HCT116 (cell line): Measurements from ENCODE around the gene MTHFSD. TPM values are rescaled to one million over a fixed set of nuclear protein-coding genes. Genes with fewer than 3 reads are reported as not detected.

Source experiments
- ATAC-seq: fragments of 200-7000 bp; cut with Tn5 transposase; 2 replicates; pipeline ENCODE4 v1.9.1; 2020; ENCODE audit warnings: mild to moderate bottlenecking, moderate library complexity
- BruUV-seq: library from RNA; stranded (reverse); fragments of 400-500 nt; replicated peaks from 2 replicates; lab custom pipeline; 2021; lab: Mats Ljungman, UMichigan
- CTCF ChIA-PET: fragments of 300-600 bp; sonication (Branson Sonifier 250); formaldehyde crosslinking; loops from one replicate; lab custom pipeline; 2021; ENCODE audit warnings: antibody characterized with exemption; lab: Charles Lee
- POLR2A ChIA-PET: fragments of 300-600, 350-600 bp; sonication (Branson Sonifier 250); formaldehyde crosslinking; loops from one replicate; lab custom pipeline; 2021; ENCODE audit warnings: antibody characterized with exemption; lab: Charles Lee
- RAD21 ChIA-PET, 2 experiments: fragments of 300-600 bp; sonication (Branson Sonifier 250); formaldehyde crosslinking; loops; one replicate each; lab custom pipeline; 2023; ENCODE audit warnings: low total read pairs in 2 of 2; ENCODE audit not compliant: uncharacterized antibody in 2 of 2, unreplicated experiment in 2 of 2, low non-redundant PET in 1 of 2; lab: Charles Lee
- DNase-seq: peaks from one replicate; pipeline ENCODE4 v3.0.0-alpha.2; 2010; ENCODE audit warnings: low read depth, low spot score
- H2AFZ ChIP-seq: fragments of 200-600 bp; shearing (Covaris generic), sonication (generic); 2 replicates; pipeline ENCODE4 v1.6.1; 2017; ENCODE audit warnings: low read depth, mixed run types, mixed read lengths, antibody characterized with exemption, low read length; ENCODE audit not compliant: poor library complexity, severe bottlenecking
- H3K27ac ChIP-seq: 2 replicates; pipeline ENCODE4 v1.5.1; 2012; ENCODE audit warnings: low read depth, low read length
- H3K27me3 ChIP-seq: fragments of 200-600 bp; sonication (generic); 2 replicates; pipeline ENCODE4 v1.6.1; 2016; ENCODE audit warnings: mixed run types, low read length, mixed read lengths; ENCODE audit not compliant: insufficient read depth
- H3K36me3 ChIP-seq, 2 experiments: fragments of 200-500 bp in 1 of 2; fragments of 200-600 bp in 1 of 2; sonication (Bioruptor generic) in 1 of 2; sonication (generic) in 1 of 2; 2 replicates each; pipeline versions ENCODE4 v1.5.1 to v1.6.1; 2014 to 2016; ENCODE audit warnings: low read length in 2 of 2, inconsistent platforms in 1 of 2, mixed read lengths in 1 of 2, mixed run types in 1 of 2; ENCODE audit not compliant: insufficient read depth in 2 of 2, control insufficient read depth in 1 of 2
- H3K4me1 ChIP-seq, 2 experiments: fragments of 200-600 bp in 1 of 2; sonication (generic) in 1 of 2; 2 replicates each; pipeline versions ENCODE4 v1.5.1 to v1.6.1; 2012 to 2017; ENCODE audit warnings: low read length in 2 of 2, inconsistent platforms in 1 of 2, mild to moderate bottlenecking in 1 of 2, mixed read lengths in 1 of 2, mixed run types in 1 of 2, moderate library complexity in 1 of 2; ENCODE audit not compliant: insufficient read depth in 2 of 2, control insufficient read depth in 1 of 2
- H3K4me2 ChIP-seq: fragments of 200-600 bp; sonication (generic); 2 replicates; pipeline ENCODE4 v1.6.1; 2017; ENCODE audit warnings: mixed run types, low read length, mixed read lengths
- H3K4me3 ChIP-seq, 2 experiments: fragments of 200-600 bp in 1 of 2; sonication (generic) in 1 of 2; replicated peaks in 1 of 2; 2 replicates each; pipeline ENCODE4 v1.5.1; 2011 to 2016; ENCODE audit warnings: low read length in 2 of 2, control low read depth in 1 of 2, low read depth in 1 of 2, mild to moderate bottlenecking in 1 of 2, mixed read lengths in 1 of 2, mixed run types in 1 of 2
- H3K79me2 ChIP-seq: fragments of 200-600 bp; sonication (generic); 2 replicates; pipeline ENCODE4 v1.6.1; 2017; ENCODE audit warnings: mild to moderate bottlenecking, mixed run types, low read length, moderate library complexity, mixed read lengths; ENCODE audit not compliant: insufficient read depth
- H3K9ac ChIP-seq: fragments of 200-600 bp; sonication (generic); 2 replicates; pipeline ENCODE4 v1.6.1; 2016; ENCODE audit warnings: low read length, mixed read lengths
- H3K9me2 ChIP-seq: fragments of 200-600 bp; sonication (generic), shearing (Covaris generic); 2 replicates; pipeline ENCODE4 v1.6.1; 2017; ENCODE audit warnings: mixed run types, mild to moderate bottlenecking, moderate library complexity; ENCODE audit not compliant: insufficient read depth
- H3K9me3 ChIP-seq, 2 experiments: fragments of 200-500 bp in 1 of 2; fragments of 200-600 bp in 1 of 2; sonication (Bioruptor generic) in 1 of 2; sonication (generic) in 1 of 2; 2 replicates each; pipeline ENCODE4 v1.6.1; 2014 to 2017; ENCODE audit warnings: low read length in 2 of 2, mixed read lengths in 2 of 2, inconsistent platforms in 1 of 2, low read depth in 1 of 2, mild to moderate bottlenecking in 1 of 2, mixed run types in 1 of 2, moderate library complexity in 1 of 2; ENCODE audit not compliant: control insufficient read depth in 1 of 2, insufficient read depth in 1 of 2
- H4K20me1 ChIP-seq: fragments of 200-600 bp; sonication (generic), shearing (Covaris generic); 2 replicates; pipeline ENCODE4 v1.6.1; 2017; ENCODE audit warnings: mixed run types, mild to moderate bottlenecking, moderate library complexity; ENCODE audit not compliant: insufficient read depth
- CBX3 ChIP-seq: IDR thresholded peaks from 2 replicates; pipeline ENCODE4 v1.6.1; 2012; ENCODE audit warnings: low read depth
- CEBPB ChIP-seq: IDR thresholded peaks from 2 replicates; pipeline ENCODE4 v1.6.1; 2012; ENCODE audit warnings: low read depth
- EGR1 ChIP-seq: IDR thresholded peaks from 2 replicates; pipeline ENCODE4 v1.6.1; 2012; ENCODE audit warnings: low read depth
- ELF1 ChIP-seq: IDR thresholded peaks from 2 replicates; pipeline ENCODE4 v1.6.1; 2012; ENCODE audit warnings: low read depth, borderline replicate concordance
- FOSL1 ChIP-seq: IDR thresholded peaks from 2 replicates; pipeline ENCODE4 v1.6.1; 2012; ENCODE audit warnings: low read depth
- POLR2AphosphoS5 ChIP-seq: IDR thresholded peaks from 2 replicates; pipeline ENCODE4 v1.6.1; 2011; ENCODE audit warnings: mild to moderate bottlenecking, low read depth, low read length, moderate library complexity
- RAD21 ChIP-seq: IDR thresholded peaks from 2 replicates; pipeline ENCODE4 v1.6.1; 2012; ENCODE audit warnings: low read depth, mild to moderate bottlenecking
- SIN3A ChIP-seq: IDR thresholded peaks from 2 replicates; pipeline ENCODE4 v1.6.1; 2012; ENCODE audit warnings: low read depth
- SRF ChIP-seq: IDR thresholded peaks from 2 replicates; pipeline ENCODE4 v1.6.1; 2012; ENCODE audit warnings: low read depth
- TCF7L2 ChIP-seq: IDR thresholded peaks from 2 replicates; pipeline ENCODE4 v1.7.0; 2011; ENCODE audit warnings: borderline replicate concordance, inconsistent platforms; ENCODE audit not compliant: insufficient read depth, insufficient read length; ENCODE audit errors: extremely low read depth
- ZFX ChIP-seq: fragments of 450-650 bp; IDR thresholded peaks from 2 replicates; pipeline ENCODE4 v1.6.1; 2017
- ZNF274 ChIP-seq: fragments of 200-500 bp; sonication (Bioruptor generic); IDR thresholded peaks from 2 replicates; pipeline ENCODE4 v1.6.1; 2014; ENCODE audit warnings: mild to moderate bottlenecking, low read depth, low read length, inconsistent platforms
- intact Hi-C: fragments of 100-400 bp; cut with micrococcal nuclease; formaldehyde crosslinking; loops from 2 replicates; pipeline ENCODE4 v1.10.0; 2022
- total RNA-seq: library from RNA; stranded (reverse); gene quantifications from one replicate; pipeline ENCODE4 v1.2.1, GENCODE V29; 2021; ENCODE audit not compliant: unreplicated experiment
- TF ChIP-seq, protein P1 (sequence below): IDR thresholded peaks from 2 replicates; pipeline ENCODE4 v1.6.1; 2011; ENCODE audit warnings: mild to moderate bottlenecking, low read length, moderate library complexity; ENCODE audit not compliant: insufficient replicate concordance; ENCODE audit errors: extremely low read depth
- TF ChIP-seq, protein P2 (sequence below): IDR thresholded peaks from 2 replicates; pipeline ENCODE4 v1.6.1; 2012; ENCODE audit warnings: low read depth
- TF ChIP-seq, protein P3 (sequence below), 3 experiments: fragments of 200-600 bp in 1 of 3; sonication (generic) in 1 of 3; IDR thresholded peaks in 2 of 3; conservative IDR thresholded peaks in 1 of 3; 2 replicates each; pipeline ENCODE4 v1.5.1; 2012 to 2017; ENCODE audit warnings: low read depth in 2 of 3, low read length in 2 of 3, antibody characterized with exemption in 1 of 3, borderline replicate concordance in 1 of 3, control low read depth in 1 of 3, mild to moderate bottlenecking in 1 of 3, mixed read lengths in 1 of 3, mixed run types in 1 of 3, moderate library complexity in 1 of 3; ENCODE audit not compliant: insufficient read depth in 1 of 3
- TF ChIP-seq, protein P4 (sequence below): IDR thresholded peaks from 2 replicates; pipeline ENCODE4 v1.6.1; 2012
- TF ChIP-seq, protein P5 (sequence below): IDR thresholded peaks from 2 replicates; pipeline ENCODE4 v1.6.1; 2012

Gene MTHFSD
- total RNA-seq, 1 experiment from 2014 or later = 33.1 TPM

DNA sequence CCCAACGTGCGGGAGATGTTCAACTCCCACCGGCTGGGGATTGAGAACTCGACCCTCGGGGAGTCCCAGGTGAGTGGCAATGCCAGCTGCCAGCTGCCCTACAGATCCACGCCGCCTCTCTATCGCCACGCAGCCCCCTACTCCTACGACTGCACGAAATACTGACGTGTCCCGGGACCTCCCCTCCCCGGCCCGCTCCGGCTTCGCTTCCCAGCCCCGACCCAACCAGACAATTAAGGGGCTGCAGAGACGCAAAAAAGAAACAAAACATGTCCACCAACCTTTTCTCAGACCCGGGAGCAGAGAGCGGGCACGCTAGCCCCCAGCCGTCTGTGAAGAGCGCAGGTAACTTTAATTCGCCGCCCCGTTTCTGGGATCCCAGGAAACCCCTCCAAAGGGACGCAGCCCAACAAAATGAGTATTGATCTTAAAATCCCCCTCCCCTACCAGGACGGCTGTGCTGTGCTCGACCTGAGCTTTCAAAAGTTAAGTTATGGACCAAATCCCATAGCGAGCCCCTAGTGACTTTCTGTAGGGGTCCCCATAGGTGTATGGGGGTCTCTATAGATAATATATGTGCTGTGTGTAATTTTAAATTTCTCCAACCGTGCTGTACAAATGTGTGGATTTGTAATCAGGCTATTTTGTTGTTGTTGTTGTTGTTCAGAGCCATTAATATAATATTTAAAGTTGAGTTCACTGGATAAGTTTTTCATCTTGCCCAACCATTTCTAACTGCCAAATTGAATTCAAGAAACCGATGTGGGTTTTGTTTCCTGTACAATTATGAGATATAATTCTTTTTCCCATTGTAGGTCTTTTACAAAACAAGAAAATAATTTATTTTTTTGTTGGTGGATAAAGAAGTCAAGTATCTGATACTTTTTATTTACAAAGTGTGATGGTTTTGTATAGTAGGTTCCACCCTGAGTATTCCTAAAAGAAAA is 13.9 kb upstream of the MTHFSD start:
- Histone ChIP-seq H3K4me2 (no peak overlapping the region), H3K9ac (no peak overlapping the region), H3K9me3 (no peaks in the 10 kb centered on the region), H3K4me3 (no peak overlapping the region), H3K4me1 (peaks cover 3 to 6% of the 10 kb centered on the region in 2 experiments; a peak in 3 of 4 replicates), H3K27me3 (0 out of 2 replicates have a peak, but pooled peaks cover 5% of the 10 kb centered on the region), H4K20me1 (no peaks in the 10 kb centered on the region), H3K36me3 (no peaks in the 10 kb centered on the region), H3K27ac (no peak overlapping the region), H3K79me2 (no peaks in the 10 kb centered on the region), H2AFZ (no peak overlapping the region), H3K9me2 (no peaks in the 10 kb centered on the region)
- ATAC-seq (no peak), DNase-seq (no peak)
- ChIA-PET RAD21 (no interaction called here), POLR2A (no interaction called here), CTCF (interaction anchor here (1.5 kb wide), 1 partner anchor 494 kb away, joined by 4 read pairs; no protein-coding TSS in a partner anchor)
- no TSS peak for BruUV-seq
- intact Hi-C loops = no loop called here
- TF ChIP-seq, protein P1, sequence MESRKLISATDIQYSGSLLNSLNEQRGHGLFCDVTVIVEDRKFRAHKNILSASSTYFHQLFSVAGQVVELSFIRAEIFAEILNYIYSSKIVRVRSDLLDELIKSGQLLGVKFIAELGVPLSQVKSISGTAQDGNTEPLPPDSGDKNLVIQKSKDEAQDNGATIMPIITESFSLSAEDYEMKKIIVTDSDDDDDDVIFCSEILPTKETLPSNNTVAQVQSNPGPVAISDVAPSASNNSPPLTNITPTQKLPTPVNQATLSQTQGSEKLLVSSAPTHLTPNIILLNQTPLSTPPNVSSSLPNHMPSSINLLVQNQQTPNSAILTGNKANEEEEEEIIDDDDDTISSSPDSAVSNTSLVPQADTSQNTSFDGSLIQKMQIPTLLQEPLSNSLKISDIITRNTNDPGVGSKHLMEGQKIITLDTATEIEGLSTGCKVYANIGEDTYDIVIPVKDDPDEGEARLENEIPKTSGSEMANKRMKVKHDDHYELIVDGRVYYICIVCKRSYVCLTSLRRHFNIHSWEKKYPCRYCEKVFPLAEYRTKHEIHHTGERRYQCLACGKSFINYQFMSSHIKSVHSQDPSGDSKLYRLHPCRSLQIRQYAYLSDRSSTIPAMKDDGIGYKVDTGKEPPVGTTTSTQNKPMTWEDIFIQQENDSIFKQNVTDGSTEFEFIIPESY = no peak
- TF ChIP-seq, protein P2, sequence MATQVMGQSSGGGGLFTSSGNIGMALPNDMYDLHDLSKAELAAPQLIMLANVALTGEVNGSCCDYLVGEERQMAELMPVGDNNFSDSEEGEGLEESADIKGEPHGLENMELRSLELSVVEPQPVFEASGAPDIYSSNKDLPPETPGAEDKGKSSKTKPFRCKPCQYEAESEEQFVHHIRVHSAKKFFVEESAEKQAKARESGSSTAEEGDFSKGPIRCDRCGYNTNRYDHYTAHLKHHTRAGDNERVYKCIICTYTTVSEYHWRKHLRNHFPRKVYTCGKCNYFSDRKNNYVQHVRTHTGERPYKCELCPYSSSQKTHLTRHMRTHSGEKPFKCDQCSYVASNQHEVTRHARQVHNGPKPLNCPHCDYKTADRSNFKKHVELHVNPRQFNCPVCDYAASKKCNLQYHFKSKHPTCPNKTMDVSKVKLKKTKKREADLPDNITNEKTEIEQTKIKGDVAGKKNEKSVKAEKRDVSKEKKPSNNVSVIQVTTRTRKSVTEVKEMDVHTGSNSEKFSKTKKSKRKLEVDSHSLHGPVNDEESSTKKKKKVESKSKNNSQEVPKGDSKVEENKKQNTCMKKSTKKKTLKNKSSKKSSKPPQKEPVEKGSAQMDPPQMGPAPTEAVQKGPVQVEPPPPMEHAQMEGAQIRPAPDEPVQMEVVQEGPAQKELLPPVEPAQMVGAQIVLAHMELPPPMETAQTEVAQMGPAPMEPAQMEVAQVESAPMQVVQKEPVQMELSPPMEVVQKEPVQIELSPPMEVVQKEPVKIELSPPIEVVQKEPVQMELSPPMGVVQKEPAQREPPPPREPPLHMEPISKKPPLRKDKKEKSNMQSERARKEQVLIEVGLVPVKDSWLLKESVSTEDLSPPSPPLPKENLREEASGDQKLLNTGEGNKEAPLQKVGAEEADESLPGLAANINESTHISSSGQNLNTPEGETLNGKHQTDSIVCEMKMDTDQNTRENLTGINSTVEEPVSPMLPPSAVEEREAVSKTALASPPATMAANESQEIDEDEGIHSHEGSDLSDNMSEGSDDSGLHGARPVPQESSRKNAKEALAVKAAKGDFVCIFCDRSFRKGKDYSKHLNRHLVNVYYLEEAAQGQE = no peak
- TF ChIP-seq ZNF274 (no peak), ZFX (no peak), RAD21 (no peak), EGR1 (no peak), CBX3 (no peak), SRF (no peak), FOSL1 (no peak), TCF7L2 (no peak), ELF1 (no peak), CEBPB (no peak), POLR2AphosphoS5 (no peak), SIN3A (no peak)
- TF ChIP-seq, protein P3, sequence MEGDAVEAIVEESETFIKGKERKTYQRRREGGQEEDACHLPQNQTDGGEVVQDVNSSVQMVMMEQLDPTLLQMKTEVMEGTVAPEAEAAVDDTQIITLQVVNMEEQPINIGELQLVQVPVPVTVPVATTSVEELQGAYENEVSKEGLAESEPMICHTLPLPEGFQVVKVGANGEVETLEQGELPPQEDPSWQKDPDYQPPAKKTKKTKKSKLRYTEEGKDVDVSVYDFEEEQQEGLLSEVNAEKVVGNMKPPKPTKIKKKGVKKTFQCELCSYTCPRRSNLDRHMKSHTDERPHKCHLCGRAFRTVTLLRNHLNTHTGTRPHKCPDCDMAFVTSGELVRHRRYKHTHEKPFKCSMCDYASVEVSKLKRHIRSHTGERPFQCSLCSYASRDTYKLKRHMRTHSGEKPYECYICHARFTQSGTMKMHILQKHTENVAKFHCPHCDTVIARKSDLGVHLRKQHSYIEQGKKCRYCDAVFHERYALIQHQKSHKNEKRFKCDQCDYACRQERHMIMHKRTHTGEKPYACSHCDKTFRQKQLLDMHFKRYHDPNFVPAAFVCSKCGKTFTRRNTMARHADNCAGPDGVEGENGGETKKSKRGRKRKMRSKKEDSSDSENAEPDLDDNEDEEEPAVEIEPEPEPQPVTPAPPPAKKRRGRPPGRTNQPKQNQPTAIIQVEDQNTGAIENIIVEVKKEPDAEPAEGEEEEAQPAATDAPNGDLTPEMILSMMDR (IDR thresholded peaks at IDR 0.05 in 2 of 3, conservative IDR thresholded peaks at IDR 0.05 in 1 of 3; ENCODE audit: borderline replicate concordance in 1 of 3, insufficient read depth in 1 of 3, low read depth in 2 of 3, low read length in 2 of 3) = no peak
- TF ChIP-seq, protein P4, sequence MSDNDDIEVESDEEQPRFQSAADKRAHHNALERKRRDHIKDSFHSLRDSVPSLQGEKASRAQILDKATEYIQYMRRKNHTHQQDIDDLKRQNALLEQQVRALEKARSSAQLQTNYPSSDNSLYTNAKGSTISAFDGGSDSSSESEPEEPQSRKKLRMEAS = no peak
- TF ChIP-seq, protein P5, sequence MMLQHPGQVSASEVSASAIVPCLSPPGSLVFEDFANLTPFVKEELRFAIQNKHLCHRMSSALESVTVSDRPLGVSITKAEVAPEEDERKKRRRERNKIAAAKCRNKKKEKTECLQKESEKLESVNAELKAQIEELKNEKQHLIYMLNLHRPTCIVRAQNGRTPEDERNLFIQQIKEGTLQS = no peak
